ENCODE measurements around the gene SCN10A. TPM values are rescaled to one million over a fixed set of nuclear protein-coding genes. Genes with fewer than 3 reads are reported as not detected.
A peak's percentile ranks its signal among the peaks of the same experiment; 100 is the strongest.

The SCN10A gene
- total and polyA plus RNA-seq, 2 of the 13 experiments (the other 11 are each of a cell fraction or from before 2014, with no cell fraction given), result not detected

DNA sequence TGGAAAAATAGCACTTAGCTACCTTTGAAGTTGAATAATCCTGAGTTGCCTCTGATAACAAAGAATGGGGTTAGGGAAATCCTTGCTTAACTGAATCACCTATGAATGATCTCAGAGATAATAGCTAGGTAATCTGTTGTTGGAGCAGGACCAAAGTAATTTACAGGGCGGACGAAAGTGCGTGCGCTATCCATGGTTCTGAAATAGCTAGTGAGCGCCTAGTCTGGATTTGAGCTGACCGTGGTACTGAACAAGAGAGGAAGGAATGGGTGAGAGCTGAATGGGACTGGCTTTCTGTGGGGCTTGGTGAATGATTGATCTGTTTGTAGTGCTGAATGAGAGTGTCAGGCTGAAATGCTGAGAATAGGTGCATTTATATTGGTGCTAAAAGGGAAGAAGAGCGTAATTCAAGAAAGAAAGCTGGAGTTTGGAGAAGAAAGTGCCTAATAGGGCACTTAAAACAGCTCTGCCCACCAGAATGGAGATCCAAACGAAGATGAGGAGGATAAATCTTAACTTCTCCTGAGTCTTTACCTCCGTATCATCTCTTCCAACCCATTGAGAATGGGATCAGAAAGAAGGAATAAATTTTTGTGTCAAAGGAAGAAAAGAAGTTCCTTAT is 10.1 kb downstream of the SCN10A start (continued):
- TF ChIP-seq HIVEP1 (CRISPR knock-in tag; IDR thresholded peaks at IDR 0.05) (no peak), ZNF296 (CRISPR knock-in tag; conservative IDR thresholded peaks at IDR 0.05) (peak; percentile 98), ZNF292 (CRISPR knock-in tag; IDR thresholded peaks at IDR 0.05; ENCODE audit: borderline replicate concordance, low read depth) (no peak; the same call in 1 of the 2 replicates), ZNF234 (CRISPR knock-in tag; conservative IDR thresholded peaks at IDR 0.05) (peak; percentile 95; the same call in 1 of the 2 replicates), ATRX (CRISPR knock-in tag; IDR thresholded peaks at IDR 0.05; ENCODE audit: borderline replicate concordance) (no peak), TEAD2 (CRISPR knock-in tag; IDR thresholded peaks at IDR 0.05) (peak; percentile 98), ZNF136 (CRISPR knock-in tag; IDR thresholded peaks at IDR 0.05; ENCODE audit: low read depth) (peak; percentile 92; the same call in 1 of the 2 replicates), ELF4 (CRISPR knock-in tag; IDR thresholded peaks at IDR 0.05; ENCODE audit: borderline replicate concordance) (peak; percentile 80; the same call in 1 of the 2 replicates), ZKSCAN5 (CRISPR knock-in tag; IDR thresholded peaks at IDR 0.05) (peak; percentile 85; the same call in 1 of the 2 replicates), REPIN1 (CRISPR knock-in tag; IDR thresholded peaks at IDR 0.05; ENCODE audit: borderline replicate concordance, low read depth) (peak; percentile 87), CEBPG (CRISPR knock-in tag; IDR thresholded peaks at IDR 0.05) (peak; percentile 60), XRCC5 (optimal IDR thresholded peaks at IDR 0.05; ENCODE audit: low read length) (peak; percentile 42), ETV5 (CRISPR knock-in tag; IDR thresholded peaks at IDR 0.05; ENCODE audit: borderline replicate concordance) (peak; percentile 84), NR2F6 (IDR thresholded peaks at IDR 0.05) (no peak), NR2F6 (CRISPR knock-in tag; IDR thresholded peaks at IDR 0.05) (peak; percentile 76), ASH2L (IDR thresholded peaks at IDR 0.05; ENCODE audit: insufficient read length, low read depth, low read length) (no peak), KDM5B (CRISPR knock-in tag; IDR thresholded peaks at IDR 0.05; ENCODE audit: borderline replicate concordance) (no peak), NCOA1 (CRISPR knock-in tag; IDR thresholded peaks at IDR 0.05) (no peak)
- TF ChIP-seq, protein P1, sequence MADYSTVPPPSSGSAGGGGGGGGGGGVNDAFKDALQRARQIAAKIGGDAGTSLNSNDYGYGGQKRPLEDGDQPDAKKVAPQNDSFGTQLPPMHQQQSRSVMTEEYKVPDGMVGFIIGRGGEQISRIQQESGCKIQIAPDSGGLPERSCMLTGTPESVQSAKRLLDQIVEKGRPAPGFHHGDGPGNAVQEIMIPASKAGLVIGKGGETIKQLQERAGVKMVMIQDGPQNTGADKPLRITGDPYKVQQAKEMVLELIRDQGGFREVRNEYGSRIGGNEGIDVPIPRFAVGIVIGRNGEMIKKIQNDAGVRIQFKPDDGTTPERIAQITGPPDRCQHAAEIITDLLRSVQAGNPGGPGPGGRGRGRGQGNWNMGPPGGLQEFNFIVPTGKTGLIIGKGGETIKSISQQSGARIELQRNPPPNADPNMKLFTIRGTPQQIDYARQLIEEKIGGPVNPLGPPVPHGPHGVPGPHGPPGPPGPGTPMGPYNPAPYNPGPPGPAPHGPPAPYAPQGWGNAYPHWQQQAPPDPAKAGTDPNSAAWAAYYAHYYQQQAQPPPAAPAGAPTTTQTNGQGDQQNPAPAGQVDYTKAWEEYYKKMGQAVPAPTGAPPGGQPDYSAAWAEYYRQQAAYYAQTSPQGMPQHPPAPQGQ (CRISPR knock-in tag; IDR thresholded peaks at IDR 0.05; ENCODE audit: borderline replicate concordance), result no peak
- TF ChIP-seq, protein P2, sequence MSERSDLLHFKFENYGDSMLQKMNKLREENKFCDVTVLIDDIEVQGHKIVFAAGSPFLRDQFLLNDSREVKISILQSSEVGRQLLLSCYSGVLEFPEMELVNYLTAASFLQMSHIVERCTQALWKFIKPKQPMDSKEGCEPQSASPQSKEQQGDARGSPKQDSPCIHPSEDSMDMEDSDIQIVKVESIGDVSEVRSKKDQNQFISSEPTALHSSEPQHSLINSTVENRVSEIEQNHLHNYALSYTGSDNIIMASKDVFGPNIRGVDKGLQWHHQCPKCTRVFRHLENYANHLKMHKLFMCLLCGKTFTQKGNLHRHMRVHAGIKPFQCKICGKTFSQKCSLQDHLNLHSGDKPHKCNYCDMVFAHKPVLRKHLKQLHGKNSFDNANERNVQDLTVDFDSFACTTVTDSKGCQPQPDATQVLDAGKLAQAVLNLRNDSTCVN (CRISPR knock-in tag; IDR thresholded peaks at IDR 0.05; ENCODE audit: borderline replicate concordance), result peak; percentile 97
- TF ChIP-seq, protein P3, sequence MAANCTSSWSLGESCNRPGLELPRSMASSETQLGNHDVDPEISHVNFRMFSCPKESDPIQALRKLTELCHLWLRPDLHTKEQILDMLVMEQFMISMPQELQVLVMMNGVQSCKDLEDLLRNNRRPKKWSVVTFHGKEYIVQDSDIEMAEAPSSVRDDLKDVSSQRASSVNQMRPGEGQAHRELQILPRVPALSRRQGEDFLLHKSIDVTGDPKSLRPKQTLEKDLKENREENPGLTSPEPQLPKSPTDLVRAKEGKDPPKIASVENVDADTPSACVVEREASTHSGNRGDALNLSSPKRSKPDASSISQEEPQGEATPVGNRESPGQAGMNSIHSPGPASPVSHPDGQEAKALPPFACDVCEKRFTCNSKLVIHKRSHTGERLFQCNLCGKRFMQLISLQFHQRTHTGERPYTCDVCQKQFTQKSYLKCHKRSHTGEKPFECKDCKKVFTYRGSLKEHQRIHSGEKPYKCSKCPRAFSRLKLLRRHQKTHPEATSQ (CRISPR knock-in tag; IDR thresholded peaks at IDR 0.05; ENCODE audit: borderline replicate concordance), result peak; percentile 96
- TF ChIP-seq, protein P4, sequence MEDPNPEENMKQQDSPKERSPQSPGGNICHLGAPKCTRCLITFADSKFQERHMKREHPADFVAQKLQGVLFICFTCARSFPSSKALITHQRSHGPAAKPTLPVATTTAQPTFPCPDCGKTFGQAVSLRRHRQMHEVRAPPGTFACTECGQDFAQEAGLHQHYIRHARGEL (CRISPR knock-in tag; IDR thresholded peaks at IDR 0.05), result no peak
- TF ChIP-seq, protein P5, sequence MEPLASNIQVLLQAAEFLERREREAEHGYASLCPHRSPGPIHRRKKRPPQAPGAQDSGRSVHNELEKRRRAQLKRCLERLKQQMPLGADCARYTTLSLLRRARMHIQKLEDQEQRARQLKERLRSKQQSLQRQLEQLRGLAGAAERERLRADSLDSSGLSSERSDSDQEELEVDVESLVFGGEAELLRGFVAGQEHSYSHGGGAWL (CRISPR knock-in tag; IDR thresholded peaks at IDR 0.05), result peak; percentile 98
- TF ChIP-seq, protein P6, sequence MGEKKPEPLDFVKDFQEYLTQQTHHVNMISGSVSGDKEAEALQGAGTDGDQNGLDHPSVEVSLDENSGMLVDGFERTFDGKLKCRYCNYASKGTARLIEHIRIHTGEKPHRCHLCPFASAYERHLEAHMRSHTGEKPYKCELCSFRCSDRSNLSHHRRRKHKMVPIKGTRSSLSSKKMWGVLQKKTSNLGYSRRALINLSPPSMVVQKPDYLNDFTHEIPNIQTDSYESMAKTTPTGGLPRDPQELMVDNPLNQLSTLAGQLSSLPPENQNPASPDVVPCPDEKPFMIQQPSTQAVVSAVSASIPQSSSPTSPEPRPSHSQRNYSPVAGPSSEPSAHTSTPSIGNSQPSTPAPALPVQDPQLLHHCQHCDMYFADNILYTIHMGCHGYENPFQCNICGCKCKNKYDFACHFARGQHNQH (CRISPR knock-in tag; IDR thresholded peaks at IDR 0.05), result peak; percentile 97

Data from HepG2 (cell line).